HTERT RPE-1 (cell line): ENCODE data around the gene NDUFS1.
"Not testable (repeated sequence)": the region's sequence is repeated elsewhere in the genome, so short reads cannot be mapped to it uniquely, and the experiment has no call there.

Experiments used
- in situ Hi-C: fragments of 300-500 bp; cut with MboI; formaldehyde crosslinking; loops from 4 replicates; pipeline ENCODE4 v1.14.3; 2020; ENCODE audit warnings: low sequenced_read_pairs

Gene NDUFS1

DNA sequence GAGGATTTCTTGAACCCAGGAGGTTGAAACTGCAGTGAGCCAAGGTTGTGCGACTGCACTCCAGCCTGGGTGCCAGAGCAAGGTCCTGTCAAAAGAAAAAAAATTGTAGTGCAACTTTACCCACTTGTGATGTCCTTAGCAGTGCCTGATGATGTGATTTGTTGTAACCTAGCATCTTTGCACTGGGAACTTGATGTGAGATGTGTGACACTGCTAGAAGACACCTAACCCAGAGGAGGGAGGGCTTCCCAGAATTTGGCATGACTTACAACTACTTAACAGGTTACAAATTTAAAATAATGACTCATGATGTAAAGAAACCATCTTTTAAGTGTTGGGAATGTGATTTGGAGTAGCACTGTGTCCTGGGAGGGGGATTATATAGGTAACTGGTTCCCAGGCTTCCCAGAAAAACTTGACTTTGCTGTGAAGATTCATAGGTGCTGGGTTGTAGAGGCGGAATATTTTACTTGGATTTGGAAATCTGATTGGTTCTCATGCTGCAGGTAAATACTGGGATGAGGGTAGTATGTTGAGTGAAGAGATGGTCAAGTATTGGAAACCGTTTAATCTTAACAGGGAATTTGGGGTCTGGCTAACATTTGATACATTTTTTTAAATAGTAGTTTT lies 4.1 kb upstream of the NDUFS1 start:
- in situ Hi-C loops, result no loop called here

DNA sequence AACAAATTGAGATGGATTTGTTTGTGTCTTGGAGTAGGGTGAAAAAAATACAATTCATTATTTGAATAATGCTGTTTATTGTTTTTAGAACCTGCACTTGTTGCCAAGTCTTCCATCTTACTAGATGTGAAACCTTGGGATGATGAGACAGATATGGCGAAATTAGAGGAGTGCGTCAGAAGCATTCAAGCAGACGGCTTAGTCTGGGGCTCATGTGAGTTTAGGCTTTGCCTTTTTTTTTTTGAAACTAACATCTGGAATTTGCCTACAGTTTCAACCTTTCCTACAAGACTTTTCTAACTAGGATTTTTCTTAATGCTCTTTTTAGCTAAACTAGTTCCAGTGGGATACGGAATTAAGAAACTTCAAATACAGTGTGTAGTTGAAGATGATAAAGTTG lies 3.2 kb upstream of the NDUFS1 start:
- in situ Hi-C loops, result not testable (repeated sequence)

DNA sequence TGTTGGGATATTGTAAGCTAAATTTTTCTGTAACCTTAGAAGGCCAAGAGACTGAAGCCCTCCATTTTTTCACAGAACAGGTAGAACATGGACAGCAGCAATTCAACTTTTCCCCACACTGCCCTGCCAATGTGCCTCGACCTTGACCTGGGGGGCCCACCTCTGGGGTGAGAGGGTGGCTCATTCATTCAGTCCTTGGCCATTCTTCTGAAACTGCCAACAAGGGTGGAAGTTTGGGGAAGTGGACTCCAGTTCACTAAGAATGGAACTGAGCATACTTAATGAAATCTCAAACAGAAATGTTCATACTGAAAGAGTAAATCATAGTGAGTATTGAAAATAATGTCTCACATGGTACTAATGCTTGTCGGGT lies 1.5 kb upstream of the NDUFS1 start:
- in situ Hi-C loops, result no loop called here

DNA sequence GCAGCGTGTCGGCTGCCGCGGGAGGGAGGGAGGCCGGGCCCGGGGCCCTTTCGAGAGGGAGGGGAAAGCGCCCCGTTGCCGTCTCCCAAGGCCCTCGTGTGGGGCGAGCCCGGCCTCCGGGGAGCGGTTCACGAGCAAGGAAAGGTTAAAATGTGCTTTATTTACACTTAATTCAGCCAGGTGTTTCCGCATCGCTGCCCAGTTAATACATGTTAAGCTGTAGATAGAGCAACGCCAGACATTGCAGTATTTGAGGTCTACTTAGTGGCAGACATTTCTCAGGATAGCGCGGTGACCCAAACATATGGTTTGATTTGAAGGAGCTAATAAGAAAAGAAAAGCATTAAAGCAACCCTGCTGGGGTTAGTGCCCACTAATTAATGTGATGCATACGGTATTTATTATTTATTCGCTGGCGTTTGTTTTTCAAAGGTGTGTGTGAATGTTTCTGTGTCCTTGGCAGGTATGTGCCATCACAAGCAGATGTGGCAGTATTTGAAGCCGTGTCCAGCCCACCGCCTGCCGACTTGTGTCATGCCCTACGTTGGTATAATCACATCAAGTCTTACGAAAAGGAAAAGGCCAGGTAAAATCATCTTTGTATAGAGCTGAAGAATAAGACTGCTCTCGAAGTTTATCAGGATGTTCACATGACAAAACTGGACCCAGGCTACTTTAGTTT lies 1.0 kb upstream of the NDUFS1 start:
- in situ Hi-C loops, result no loop called here

DNA sequence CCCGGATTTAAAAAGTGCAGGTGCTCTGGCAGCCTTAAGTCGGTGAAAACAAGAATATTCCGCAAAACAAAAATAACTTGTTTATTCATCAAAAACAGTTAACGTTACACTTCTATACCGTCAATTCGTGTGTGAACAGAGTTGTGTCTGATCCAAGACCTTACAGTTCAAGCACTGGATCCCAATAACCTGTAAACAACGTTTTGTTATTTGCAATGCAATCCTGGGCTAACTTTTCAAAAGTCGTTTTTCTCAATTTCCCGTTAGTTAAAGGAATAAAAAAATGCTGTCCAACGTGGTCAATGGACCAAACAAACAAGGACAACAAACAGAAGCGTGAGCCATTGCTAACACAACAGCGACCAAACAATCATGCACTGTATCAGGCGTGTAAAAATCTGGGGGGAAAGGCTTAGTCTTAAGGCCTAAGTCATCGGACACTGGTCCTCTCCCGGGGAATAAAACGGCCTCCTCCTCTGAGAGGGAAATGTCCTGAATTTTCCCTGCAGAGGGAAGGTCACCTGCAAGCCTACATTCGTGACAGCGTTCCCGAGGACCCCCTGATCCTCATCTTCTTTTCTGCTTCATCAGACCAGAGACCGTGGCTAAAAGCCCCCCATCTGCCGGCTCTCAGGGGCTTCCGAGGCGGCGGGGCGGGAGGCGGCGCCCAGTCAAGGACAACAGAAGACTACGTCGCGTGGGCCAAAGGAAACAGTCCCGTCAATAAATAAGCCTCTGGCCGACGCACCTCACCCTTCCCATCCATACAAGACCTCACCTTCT lies 490 bp downstream of the NDUFS1 start:
- in situ Hi-C loops, result no loop called here

DNA sequence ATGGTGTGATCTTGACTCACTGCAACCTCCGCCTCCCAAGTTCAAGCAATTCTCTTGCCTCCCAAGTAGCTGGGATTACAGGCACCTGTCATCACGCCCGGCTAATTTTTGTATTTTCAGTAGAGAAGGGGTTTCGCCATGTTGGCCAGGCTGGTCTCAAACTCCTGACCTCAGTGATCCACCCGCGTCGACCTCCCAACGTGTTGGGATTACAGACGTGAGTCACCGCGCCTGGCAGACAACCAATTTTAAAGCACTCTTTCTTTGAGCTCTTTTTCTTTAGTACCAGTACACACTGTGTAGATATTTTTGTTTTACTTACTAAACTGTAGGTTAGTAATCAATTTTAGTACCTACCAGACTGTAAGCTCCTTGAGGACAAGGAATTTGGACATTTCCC lies 2.2 kb downstream of the NDUFS1 start:
- in situ Hi-C loops, result not testable (repeated sequence)

DNA sequence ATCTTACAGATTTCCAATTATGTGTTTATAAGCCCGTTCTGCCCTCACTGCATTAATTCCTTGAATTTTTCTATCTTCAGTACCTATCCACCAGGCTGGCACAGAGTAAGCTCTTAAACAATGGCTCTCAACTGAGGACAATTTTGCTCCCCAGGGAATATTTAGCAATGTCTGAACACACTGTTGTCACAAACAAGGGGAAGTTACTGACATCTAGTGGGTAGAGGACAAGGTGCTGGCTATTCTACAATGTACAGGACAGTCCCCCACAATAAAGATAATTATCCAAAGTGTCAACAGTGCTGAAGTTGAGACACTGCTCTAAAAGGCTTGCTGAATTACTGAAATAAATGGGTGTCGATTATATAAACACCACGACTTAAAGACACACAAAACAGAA lies 5.0 kb downstream of the NDUFS1 start:
- in situ Hi-C loops, result no loop called here

DNA sequence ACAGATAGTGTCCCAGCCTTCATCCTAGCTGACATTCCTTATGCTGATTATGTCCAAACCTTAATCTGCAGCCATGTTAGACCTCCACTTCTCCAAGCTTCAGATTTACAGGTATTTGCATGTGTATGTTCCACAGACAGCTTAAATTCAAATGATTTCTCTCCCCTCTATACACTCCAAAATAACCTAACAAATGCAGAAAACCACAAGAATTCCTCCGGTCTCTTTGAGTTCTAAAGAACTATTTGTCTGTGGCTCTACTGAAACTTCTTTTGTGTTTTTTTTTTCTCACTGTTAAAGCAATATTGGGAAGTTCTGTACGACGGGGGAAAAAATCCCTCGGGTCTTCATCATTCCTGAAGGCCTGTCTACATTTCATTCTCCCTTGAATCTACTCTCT lies 8.6 kb downstream of the NDUFS1 start:
- in situ Hi-C loops, result no loop called here

DNA sequence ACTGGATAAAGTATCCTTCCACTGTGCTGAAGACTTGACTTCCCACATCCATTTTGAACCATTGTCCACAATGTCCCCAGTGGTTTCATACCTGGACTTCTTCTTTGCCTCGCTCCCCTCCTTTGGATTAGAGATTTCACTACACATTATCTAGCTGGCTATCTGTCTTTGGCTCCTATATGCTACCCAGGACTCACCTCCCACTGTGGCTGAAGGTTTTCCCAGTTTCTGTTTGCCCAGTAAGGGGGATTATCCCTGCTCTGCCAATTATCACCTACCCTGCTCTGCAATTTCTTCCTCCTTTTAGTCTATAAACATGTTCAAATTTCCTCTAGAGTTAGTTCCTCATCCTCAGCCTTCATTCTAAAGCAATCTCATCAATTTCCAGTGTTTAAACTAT lies 9.1 kb downstream of the NDUFS1 start:
- in situ Hi-C loops, result no loop called here

DNA sequence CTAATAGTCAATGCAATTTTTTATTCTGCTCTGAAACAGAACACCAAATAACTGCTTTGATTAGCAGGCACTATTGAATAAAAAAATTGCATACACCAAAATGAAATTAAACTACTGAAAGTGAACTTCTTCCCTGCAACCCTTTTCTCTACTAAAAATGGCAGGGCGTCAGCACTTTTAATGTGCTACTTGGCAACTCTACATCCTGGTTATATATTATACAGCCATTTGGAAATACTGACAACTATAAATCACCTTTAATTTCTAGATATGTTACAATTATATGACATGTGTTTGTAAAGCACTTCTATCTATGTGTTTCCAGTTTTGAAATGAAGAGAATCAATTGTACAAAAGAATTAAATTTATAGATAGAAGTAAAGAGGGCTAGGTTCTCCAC lies 9.9 kb downstream of the NDUFS1 start:
- in situ Hi-C loops, result no loop called here

DNA sequence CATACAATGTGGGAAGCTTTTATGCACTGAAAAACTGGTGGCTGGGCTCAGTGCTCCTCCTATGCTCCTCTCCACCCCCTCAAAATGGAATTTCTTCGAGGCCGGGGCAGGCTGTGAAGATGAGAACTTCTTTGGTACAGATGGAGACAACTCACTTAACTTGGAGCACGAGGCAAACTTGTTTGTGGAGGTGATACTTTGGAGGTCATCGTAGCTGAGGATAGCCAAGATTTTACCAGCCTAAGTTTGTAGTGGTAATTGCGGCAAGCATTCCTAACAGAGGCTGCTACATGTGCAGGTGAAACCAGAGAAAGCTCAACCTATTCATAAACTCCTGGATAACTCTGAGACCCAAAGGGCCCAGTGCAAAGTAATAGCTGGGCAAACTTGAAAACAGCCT lies 13.6 kb downstream of the NDUFS1 start:
- in situ Hi-C loops, result no loop called here

DNA sequence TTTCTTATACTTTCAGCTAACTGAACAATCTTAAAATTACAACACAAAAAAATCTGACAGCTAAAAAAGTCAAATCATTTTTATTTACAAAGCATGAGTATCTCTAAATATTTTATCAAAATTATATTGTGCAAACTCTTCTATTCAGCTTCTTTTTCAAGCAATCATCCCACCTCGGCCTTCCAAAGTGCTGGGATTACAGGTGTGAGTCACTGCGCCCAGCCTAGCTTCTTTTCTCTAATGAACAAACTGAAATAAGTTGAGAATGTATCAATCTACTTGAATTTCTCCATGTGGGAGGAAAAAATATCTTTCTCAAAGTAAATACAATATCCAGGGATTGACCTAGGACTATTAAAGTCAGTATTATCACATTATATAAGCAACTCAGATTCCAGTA lies 14.9 kb downstream of the NDUFS1 start:
- in situ Hi-C loops, result no loop called here

DNA sequence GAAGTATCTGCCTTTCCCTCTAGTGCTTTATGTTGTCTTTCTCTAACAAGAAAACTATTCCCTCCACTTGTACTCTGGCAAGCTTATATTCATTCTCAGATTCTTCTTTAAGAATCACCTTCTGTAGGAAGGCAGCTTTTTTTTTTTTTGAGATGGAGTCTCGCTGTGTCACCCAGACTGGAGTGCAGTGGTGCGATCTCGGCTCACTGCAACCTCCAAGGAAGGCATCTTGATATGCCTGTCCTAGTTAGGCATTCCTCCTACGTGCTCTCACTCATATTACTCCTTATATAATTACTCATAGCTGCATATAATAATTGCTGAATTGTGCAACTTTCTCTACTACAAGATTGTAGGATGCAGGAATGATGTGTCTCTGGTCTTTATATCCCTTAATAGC lies 15.8 kb downstream of the NDUFS1 start:
- in situ Hi-C loops, result no loop called here

DNA sequence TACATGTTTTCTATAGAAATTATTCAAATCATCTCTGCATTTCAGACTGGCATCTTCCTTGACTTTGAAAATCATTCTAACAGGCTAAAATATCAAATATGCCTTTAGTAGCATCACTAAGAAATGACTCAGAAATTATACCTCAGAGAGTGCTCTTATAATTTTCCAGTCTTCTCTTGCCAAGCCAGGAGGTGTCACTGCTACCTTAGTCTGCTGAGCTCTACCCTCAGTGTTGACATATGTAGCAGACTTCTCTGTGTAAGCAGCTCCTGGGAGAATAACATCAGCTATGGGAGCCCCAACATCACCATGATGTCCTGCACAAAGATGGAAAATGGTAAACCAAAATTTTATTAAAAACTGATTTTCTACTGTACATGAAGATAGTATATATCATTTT lies 31.6 kb downstream of the NDUFS1 start:
- in situ Hi-C loops, result no loop called here

DNA sequence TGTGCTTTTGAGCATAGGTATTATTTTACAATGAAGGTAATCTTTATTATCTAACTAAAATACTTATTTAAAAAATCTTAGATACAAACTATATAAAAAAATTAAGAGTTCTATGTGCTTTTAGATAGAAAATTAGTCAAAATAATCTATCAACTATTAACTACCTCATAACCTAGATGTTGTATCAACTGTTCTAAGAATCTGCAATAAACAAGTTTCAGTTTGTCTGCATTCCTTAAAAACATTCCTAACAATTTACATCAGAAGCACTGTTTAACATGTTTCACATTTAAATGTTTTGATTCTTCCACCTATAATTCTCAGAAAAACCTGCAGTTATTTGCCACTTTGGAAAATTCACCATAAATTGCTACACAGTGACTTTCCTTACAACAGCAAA lies 33.3 kb downstream of the NDUFS1 start:
- in situ Hi-C loops, result no loop called here

DNA sequence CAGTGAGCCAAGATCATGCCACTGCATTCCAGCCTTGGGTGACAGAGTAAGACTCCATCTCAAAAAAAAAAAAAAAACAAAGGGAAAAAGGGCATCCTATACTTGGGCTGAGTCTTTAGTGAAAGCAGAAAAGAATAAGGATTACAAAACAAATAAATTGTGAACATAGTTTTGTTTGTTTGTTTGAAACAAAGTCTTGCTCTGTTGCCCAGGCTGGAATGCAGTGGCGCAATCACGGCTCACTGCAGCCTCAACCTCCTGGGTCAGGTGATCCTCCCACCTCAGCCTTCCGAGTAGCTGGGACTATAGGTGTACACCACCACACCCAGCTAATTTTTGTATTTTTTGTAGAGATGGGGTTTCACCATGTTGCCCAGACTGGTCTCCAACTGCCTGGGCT lies 36.7 kb downstream of the NDUFS1 start:
- in situ Hi-C loops, result not testable (repeated sequence)

DNA sequence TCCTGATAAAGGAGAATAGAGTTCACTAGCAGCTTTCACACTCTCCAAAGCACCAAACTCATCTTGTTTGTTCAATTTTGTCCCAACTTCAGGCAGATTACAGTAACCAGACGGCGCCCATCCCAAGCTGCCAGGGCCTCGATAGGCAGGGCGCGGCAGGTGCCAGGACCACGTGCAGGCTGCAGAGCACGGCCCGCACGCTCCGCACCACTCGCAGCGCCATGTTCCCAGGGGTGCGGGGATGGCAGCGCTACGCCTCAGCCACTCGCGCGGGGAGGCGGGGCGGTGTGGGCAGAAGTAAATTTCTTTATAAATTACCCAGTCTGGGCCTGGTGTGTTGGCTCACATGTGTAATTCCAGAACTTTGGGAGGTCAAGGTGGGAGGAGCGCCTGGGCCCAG lies 43.0 kb downstream of the NDUFS1 start:
- in situ Hi-C loops, result no loop called here

DNA sequence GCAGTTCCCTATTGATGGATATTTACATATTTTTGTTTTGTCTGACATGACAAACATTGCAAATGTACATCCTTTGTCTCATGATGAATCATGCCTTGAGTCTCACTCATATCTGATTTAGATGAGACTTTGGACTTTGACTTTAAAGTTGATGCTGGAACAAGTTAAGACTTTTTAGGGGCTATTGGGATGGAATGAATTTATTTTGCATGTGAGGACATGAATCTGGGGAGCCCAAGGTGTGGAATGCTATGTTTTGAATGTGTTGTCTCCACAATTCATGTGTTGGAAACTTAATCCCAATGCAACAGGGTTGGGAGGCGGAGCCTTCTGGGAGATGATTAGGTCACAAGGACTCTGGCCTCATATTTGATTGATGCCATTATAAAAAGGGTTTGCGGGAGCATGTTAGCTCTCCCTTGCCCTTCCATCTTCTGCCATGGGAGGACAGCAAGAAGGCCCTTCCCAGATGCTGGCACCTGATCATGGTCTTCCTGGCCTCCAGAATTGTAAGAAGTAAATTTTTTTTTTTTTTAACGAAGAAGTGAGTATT lies 44.1 kb downstream of the NDUFS1 start:
- in situ Hi-C loops, result no loop called here

DNA sequence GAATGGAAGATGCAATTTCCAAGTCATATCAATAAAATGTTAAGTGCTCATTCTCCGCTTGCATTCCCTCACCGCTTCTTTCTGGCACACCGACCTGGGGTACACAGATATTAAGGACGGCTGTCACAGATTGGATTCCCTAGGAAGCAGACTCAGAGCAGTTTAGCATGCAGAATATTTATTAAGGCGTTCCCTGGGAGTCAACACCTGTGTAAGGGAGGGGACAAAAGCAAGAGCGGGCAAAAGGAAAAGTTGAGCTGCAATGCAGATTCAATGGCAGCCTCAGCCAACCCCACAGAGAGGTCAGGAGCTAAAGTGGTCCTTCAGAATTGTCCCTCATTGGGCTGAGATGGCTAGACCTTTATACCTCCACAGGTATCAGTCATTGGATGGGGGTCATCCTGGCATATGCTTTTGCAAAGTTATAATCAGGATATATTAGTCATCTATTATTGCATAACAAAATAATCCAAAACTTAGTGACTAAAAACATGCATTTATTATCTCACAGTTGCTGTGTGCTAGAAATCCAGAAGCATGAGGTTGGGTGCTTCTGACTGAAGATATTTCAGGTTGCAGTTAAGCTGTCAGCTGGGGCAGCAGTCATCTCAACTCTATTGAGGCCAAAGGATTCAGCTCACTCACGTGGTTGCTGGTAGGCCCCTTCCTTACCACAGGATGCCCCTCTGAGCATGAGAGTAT lies 46.2 kb downstream of the NDUFS1 start:
- in situ Hi-C loops, result no loop called here

DNA sequence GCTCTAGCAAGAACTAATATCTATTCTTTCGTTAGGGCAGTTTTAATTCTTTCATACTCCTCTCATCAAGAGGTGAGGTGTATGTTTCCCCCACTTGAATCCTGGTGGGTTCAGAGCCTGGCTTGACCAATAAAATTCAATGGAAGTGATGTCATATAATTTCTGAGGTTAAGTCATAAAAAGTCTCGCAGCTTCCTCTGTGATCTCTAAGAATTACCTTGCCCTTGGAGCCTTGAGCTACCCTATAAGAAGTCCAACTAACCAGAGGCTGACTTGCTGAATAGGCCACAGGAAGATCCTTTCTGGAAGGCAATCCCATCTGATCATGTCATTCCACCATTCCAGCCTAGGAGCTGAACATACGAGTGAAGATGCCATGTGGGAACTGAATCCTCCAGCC lies 47.1 kb downstream of the NDUFS1 start:
- in situ Hi-C loops, result no loop called here

DNA sequence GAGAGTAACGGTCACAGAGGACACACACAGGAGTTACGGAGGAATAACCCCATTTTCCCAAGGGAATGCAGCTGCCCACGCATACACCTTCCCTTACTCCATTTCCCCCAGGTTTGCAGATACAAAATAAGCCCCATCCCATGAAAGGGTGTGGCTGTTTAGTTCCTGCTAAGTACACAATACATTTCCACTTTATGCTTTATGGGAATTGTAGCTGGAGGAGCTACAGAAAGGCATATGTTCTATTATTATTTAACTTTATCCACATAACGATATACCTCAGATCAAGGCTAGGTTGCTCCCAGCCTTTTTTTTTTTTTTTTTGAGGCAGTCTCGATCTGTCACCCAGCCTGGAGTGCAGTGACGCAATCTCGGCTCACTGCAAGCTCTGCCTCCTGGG lies 50.5 kb downstream of the NDUFS1 start:
- in situ Hi-C loops, result no loop called here
